ENCODE data around the gene APMAP.

- no peak for TF ChIP-seq CTCF (IDR thresholded peaks at IDR 0.05; ENCODE audit: insufficient read depth, low read length, poor library complexity, severe bottlenecking)
- TF ChIP-seq EZH2phosphoT487 (conservative IDR thresholded peaks at IDR 0.05; ENCODE audit: low read length) = no peak
Measured at GRCh38 chr20:24987244-24987643, 5.3 kb downstream of the APMAP start.
